HG03025 (cell line): ENCODE measurements around the gene SCN2B.
"Not testable (repeated sequence)": the region's sequence is repeated elsewhere in the genome, so short reads cannot be mapped to it uniquely, and the experiment has no call there.

Experiments used
- ATAC-seq: cut with Tn5 transposase; IDR thresholded peaks from one replicate; pipeline ENCODE4 v1.9.1; 2021; ENCODE audit warnings: mild to moderate bottlenecking, moderate library complexity; ENCODE audit not compliant: unreplicated experiment, low FRiP score

The SCN2B gene

DNA sequence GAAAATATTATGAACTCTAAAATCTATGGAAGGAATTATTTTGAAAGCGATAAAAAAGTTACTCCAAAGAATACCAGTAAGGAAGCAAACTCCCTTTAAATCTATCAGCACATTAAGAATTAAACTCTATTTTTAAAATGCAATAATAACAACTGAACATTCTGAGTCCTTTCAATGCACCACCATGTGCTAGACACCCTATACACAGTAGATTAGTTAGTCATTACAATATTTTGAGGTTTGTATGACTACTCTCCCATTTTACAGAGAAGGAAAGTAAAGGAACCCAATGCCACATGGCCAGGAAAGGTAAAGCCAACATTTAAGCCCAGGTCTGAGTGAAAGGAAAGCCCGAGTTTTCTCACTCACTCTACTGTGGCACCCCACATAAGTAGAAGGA, 30.6 kb upstream of the SCN2B start:
- ATAC-seq: no peak

DNA sequence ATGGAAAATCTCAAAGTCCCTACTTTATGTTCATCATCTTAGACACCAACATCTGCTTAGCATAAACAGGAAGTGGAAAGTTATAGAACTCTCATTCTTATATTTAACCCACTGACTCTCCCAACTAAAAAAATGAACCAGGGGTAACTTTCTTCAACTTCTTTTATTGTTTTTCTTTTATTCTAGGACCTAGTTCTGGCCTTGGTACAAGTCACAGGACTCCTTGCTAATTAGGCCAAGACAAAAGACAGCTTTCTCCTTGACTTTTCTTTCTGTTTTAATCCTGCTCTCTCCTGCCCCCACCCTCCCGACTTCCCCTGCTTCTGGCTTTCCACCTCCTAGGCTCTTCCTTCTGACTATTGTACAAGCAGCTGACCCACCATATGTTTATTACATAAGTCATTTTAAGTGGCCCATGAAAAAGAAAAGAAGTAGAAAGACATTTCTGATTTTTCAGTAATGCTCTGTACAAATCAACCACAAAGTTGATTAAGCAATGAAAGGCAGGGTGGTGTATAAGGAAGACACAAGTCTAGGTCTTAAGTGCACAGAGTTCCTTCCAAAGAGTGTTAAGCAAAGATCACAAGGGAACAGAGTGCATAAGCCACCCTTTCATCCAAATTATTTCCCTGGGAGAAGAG, 30.1 kb upstream of the SCN2B start:
- ATAC-seq: no peak

- ATAC-seq: no peak
These were observed 29.4 kb upstream of the SCN2B start for GRCh38 chr11:118205606-118206378.

GRCh38 chr11:118202599-118203422, 26.4 kb upstream of the SCN2B start:
- ATAC-seq: no peak

DNA sequence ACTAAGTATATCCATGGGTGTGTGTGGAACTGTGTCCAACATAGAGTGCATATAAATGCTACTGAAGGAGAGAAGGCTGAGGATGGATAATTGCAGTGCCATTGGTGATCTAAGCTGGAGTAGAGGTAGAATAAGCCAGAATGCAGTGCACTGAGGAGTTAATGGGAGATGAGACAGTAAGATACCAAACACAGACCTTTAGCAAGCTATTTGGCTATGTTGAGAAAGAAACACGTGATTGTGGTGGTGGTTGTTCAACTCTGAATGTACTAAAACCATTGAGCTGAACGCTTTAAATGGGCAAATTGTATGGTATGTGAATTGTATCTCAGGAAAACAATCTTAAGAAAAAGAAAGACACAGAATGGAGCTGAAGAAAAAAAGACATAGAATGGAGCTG, 25.5 kb upstream of the SCN2B start:
- ATAC-seq: no peak

GRCh38 chr11:118200901-118201680, 24.7 kb upstream of the SCN2B start:
- no peak for ATAC-seq

GRCh38 chr11:118200497-118200896, 24.1 kb upstream of the SCN2B start:
- no peak for ATAC-seq

- no peak for ATAC-seq
These were observed 22.7 kb upstream of the SCN2B start for GRCh38 chr11:118199135-118199534.

DNA sequence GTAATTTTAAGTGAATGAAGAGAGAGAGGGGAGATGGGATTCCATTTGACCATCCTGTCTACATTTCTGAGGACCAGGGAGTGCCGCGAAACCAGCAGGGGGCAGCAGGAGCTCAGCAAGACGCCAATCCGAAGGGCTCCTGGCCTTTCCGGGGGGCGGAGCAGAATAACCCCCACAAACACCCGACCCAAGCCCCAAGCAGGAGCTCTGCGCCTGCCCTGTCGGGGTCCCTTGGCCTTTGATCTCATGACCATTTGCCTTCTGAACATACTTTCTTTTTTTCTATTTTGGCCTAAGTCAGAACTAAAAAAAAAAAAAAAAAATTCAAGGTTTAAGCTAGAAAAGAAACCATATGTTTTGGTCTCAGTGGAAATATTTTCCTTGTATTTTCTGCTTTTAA, 21.9 kb upstream of the SCN2B start:
- ATAC-seq: no peak

GRCh38 chr11:118194835-118195627, 18.6 kb upstream of the SCN2B start:
- no peak for ATAC-seq

GRCh38 chr11:118193910-118194566, 17.6 kb upstream of the SCN2B start:
- ATAC-seq: no peak

- not testable (repeated sequence) for ATAC-seq
These were observed 16.4 kb upstream of the SCN2B start for GRCh38 chr11:118192817-118193216.

GRCh38 chr11:118190942-118191506, 14.6 kb upstream of the SCN2B start:
- not testable (repeated sequence) for ATAC-seq

DNA sequence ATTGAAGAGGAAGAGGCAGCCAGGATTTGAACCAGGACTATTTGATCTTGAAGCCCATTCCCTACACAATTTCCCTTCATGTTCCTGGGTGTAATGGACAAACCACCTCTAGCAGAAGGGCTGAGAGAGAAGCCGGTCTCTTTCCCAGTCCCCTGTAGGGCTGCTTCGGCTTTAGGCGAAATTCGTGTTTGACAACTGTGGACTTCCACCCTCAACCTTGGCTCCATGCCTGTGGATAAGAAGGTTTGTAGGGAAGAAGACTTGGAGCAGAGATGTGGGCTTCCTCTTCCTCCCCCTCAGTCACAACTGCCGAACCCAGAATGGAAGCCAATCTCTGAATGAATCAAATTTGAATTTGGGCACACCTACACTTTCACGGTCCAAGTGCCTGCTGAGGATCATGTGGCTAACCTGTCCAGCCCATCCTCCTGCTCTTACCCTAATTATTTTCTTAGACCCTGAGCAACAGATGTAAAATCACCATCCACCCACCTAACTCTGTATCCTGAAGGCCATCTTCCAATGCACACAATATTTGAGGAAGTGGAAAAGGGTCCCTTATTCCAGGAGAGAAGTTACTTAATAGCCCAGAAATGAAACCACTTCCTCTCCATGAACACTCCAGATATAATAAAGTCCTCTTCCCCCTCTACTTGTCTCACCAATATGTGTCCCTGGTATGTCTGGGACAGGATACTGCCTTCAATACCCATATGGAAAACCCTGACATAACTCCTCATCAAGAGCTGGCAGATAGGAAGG, 10.1 kb upstream of the SCN2B start:
- no peak for ATAC-seq

DNA sequence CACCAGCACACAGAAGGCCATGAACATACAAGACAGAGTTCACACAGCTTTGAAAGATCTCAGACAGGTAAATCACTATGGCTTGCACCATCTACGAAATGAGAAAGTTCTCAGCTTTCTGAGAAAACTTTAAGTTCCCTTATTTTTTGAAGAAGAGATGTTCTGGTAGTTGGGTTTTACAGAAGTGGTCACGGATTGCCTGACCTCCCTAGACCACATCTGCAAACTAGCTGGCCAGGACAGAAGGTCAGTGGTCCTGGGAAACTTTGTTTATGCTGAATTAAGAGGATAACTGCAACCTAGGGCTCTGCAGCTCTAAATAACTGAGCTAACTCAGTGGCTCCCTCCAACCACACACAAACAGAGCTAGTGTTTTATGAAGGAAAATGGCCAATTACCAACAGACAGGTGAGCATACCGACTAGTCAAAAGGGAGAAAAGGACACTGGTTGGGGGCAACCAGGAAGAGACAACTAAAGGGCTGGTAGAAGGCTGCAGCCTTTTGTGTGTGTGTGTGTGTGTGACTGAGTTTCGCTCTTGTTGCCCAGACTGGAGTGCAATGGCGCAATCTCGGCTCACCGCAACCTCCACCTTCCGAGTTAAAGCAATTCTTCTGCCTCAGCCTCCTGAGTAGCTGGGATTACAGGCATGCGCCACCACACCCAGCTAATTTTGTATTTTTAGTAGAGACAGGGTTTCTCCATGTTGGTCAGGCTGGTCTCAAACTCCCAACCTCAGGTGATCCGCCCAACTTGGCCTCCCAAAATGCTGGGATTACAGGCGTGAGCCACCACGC, 8.5 kb upstream of the SCN2B start:
- ATAC-seq: no peak

GRCh38 chr11:118183691-118184090, 7.3 kb upstream of the SCN2B start:
- not testable (repeated sequence) for ATAC-seq

- no peak for ATAC-seq
These were observed 3.9 kb upstream of the SCN2B start for GRCh38 chr11:118180300-118180703.
